Thoracic aorta (tissue), 2 donors: ENCODE measurements around the gene GPM6B. TPM values are rescaled to one million over a fixed set of nuclear protein-coding genes. Genes with fewer than 3 reads are reported as not detected.

Experiments
- ATAC-seq: fragments of 150-250 bp; one replicate; pipeline ENCODE4 v1.8.0; 2017; ENCODE audit warnings: low read depth; ENCODE audit not compliant: insufficient number of reproducible peaks, low FRiP score
- DNase-seq: peaks from one replicate; pipeline ENCODE4 v3.0.0-alpha.2; 2020; ENCODE audit warnings: low spot score
- H3K27ac ChIP-seq, 2 donors: fragments of 200-600 bp; sonication (generic); 1 replicate in 1 of 2; 2 replicates in 1 of 2; pipeline ENCODE4 v1.5.1; 2016; ENCODE audit warnings: mild to moderate bottlenecking in 2 of 2, moderate library complexity in 2 of 2
- H3K27me3 ChIP-seq: fragments of 200-600 bp; sonication (generic); replicated peaks from 2 replicates; pipeline ENCODE4 v1.6.0; 2016; ENCODE audit warnings: mild to moderate bottlenecking; ENCODE audit not compliant: insufficient read depth
- H3K36me3 ChIP-seq: fragments of 200-600 bp; sonication (generic); one replicate; pipeline ENCODE4 v1.5.1; 2016
- H3K4me1 ChIP-seq, 2 donors: fragments of 200-600 bp; sonication (generic); 1 replicate in 1 of 2; 2 replicates in 1 of 2; pipeline versions ENCODE4 v1.5.1 to v1.6.0; 2016; ENCODE audit warnings: low read depth in 2 of 2, mild to moderate bottlenecking in 1 of 2; ENCODE audit not compliant: control insufficient read depth in 1 of 2
- H3K4me3 ChIP-seq: fragments of 200-600 bp; sonication (generic); 2 replicates; pipeline ENCODE4 v1.5.1; 2016; ENCODE audit warnings: mild to moderate bottlenecking
- H3K9me3 ChIP-seq: fragments of 200-600 bp; sonication (generic); 2 replicates; pipeline ENCODE4 v1.5.1; 2016
- total RNA-seq, 2 donors: library from RNA; depleted of rRNA; stranded (reverse); fragments of >200 nt; gene quantifications; one replicate each; pipeline versions ENCODE4 v1.1.0 to v1.2.3, GENCODE V29; 2016
- TF ChIP-seq, protein P1 (sequence below): fragments of 200-600 bp; sonication (generic); IDR thresholded peaks from one replicate; pipeline ENCODE4 v1.5.1; 2019; ENCODE audit warnings: antibody characterized with exemption

GPM6B gene
- total RNA-seq, 2 donors from 2014 or later, result 23.7 to 33.7 TPM

DNA sequence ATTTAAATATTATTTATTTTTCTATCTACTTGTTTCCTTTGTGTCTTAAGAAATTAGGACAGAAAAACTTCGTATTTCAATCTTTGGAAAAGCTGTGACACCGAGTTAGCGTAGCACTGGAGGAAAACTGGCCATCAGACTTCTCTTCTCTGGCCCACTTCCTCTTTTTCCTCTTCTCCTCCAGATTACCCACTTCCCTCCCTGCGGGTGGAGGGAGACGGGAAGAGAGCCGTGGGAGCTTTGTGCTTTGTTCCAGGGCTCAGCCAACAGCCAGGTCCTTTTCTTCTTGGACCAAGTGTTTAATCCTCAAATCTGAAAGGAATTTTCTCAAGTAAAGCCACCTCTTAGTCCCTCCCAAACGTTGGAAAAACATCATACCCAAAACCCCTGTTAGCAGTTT, 52.6 kb downstream of the GPM6B start:
- Histone ChIP-seq H3K36me3 (peaks cover 2% of the 10 kb centered on the region), H3K9me3 (no peaks in the 10 kb centered on the region), H3K27me3 (no peaks in the 10 kb centered on the region), H3K4me3 (no peak overlapping the region), H3K27ac (no peak overlapping the region), H3K4me1 (peaks cover 4 to 28% of the 10 kb centered on the region in 2 donors)
- no peak for ATAC-seq
- no peak for DNase-seq
- TF ChIP-seq, protein P1, sequence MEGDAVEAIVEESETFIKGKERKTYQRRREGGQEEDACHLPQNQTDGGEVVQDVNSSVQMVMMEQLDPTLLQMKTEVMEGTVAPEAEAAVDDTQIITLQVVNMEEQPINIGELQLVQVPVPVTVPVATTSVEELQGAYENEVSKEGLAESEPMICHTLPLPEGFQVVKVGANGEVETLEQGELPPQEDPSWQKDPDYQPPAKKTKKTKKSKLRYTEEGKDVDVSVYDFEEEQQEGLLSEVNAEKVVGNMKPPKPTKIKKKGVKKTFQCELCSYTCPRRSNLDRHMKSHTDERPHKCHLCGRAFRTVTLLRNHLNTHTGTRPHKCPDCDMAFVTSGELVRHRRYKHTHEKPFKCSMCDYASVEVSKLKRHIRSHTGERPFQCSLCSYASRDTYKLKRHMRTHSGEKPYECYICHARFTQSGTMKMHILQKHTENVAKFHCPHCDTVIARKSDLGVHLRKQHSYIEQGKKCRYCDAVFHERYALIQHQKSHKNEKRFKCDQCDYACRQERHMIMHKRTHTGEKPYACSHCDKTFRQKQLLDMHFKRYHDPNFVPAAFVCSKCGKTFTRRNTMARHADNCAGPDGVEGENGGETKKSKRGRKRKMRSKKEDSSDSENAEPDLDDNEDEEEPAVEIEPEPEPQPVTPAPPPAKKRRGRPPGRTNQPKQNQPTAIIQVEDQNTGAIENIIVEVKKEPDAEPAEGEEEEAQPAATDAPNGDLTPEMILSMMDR, result no peak

DNA sequence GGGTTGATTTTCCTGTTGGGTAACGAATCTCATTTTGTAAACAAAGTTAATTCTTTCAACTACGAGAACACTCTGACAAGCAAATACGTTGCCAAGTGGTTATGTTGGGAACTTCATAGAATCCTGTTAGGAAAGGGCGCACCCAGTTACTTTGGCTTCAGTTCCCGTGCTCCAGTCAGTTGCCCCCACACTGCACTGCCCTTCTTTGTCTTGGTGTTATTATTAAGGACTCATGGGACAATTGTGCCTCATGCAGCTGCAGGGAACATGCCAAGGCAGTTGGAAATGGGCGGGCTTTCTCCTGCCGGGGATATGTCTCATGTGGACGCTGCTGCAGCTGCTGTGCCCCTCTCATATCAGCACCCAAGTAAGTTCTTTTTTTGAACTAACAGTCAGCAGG, 53.4 kb downstream of the GPM6B start:
- Histone ChIP-seq H3K27me3 (no peaks in the 10 kb centered on the region), H3K9me3 (no peaks in the 10 kb centered on the region), H3K4me3 (peak overlapping the region; percentile 7), H3K36me3 (peaks cover 2% of the 10 kb centered on the region), H3K27ac (peak overlapping the region in 1 of 2 donors; percentile 30), H3K4me1 (peaks cover 4 to 28% of the 10 kb centered on the region in 2 donors)
- DNase-seq (peak; percentile 4), ATAC-seq (peak; percentile 36)
- TF ChIP-seq, protein P1, result peak; percentile 17

DNA sequence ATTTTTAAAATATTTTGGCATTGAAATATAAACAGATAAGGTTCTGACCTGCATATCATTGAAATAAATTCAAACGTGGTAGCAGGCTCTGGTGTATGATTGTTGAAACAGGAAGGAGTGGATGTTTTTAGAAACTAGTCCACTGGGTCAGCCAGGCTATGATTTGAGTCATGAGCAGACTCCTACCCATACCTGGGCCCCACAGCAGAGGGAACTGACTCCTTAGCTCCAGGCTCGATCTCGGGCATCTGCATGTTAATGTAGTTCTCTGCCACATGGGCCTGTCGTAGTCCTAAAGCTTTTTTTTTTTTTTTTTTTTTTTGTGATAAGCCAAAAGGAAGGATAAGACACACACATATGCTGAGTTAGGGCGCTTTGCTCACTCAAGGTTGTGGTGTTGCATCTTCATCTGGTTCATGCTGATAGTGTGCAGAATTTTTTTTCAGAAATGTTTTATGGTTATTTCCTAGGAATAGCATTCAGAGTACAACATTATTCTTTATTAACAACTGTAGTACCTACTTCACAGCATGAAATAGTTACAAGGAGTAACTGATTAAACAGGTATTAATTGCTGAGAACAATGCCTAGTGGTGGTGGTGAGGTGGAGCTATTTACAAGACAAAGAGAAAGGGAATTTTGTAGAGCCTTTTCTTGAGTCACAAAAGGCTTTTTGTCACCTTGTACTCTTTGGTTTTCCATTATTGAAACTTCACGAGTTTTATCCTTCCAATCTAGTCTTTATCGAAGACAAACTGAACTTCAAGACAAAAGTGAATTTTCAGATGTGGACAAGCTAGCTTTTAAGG, 55.1 kb downstream of the GPM6B start:
- DNase-seq (no peak), ATAC-seq (no peak)
- Histone ChIP-seq H3K4me1 (peaks cover 4 to 28% of the 10 kb centered on the region in 2 donors), H3K27ac (no peak overlapping the region), H3K9me3 (no peaks in the 10 kb centered on the region), H3K4me3 (no peak overlapping the region), H3K27me3 (no peaks in the 10 kb centered on the region), H3K36me3 (peaks cover 4% of the 10 kb centered on the region)
- TF ChIP-seq, protein P1, result no peak

DNA sequence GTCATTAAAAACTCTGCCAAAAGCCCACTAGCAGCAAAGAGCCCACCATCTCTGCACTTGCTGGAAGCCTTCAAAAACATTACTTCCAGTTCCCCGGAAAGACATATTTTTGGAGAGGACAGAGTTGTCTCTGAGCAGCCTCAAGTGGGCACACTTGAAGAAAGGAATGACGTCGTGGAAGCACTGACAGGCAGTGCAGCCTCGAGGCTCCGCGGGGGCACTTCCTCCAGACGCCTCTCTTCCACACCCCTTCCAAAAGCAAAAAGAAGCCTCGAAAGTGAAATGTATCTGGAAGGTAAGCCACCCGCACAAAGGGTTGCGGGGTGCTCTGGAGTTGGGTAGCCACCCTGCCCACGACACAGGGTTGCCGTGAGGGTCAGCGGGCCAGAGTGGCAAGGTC, 56.5 kb downstream of the GPM6B start:
- Histone ChIP-seq H3K4me3 (no peak overlapping the region), H3K4me1 (peaks cover 4 to 28% of the 10 kb centered on the region in 2 donors), H3K27me3 (no peaks in the 10 kb centered on the region), H3K36me3 (peaks cover 2% of the 10 kb centered on the region), H3K9me3 (no peaks in the 10 kb centered on the region), H3K27ac (no peak overlapping the region)
- TF ChIP-seq, protein P1, result no peak
- ATAC-seq (no peak), DNase-seq (no peak)

DNA sequence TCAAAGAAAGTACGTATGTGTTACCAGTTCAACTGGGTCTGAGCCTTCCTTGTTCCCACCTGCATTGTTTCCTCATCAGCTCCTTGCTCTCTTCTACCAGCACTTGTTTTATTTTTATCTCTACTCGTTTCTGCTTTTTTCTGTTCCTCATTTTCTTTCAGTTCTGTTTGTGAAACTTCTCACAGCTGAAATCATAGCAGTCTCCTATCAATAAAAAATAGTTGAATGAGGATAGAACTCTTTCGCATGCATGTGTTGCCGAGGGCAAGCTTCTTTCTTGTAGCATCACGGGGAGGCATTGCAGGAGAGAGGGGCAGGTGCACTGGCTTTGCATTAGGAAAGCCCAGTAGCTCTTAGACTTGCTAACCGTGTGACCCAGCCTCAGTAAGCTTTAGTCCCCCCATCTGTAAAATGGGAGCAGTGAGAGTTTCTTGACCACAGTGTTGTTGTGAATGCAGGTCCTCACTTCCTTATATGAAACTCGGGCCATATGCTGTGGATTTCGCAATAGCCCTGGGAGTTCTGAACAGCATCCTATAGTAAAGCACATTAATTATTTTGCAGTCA, 57.7 kb downstream of the GPM6B start:
- Histone ChIP-seq H3K36me3 (peaks cover 2% of the 10 kb centered on the region), H3K27ac (no peak overlapping the region), H3K27me3 (no peaks in the 10 kb centered on the region), H3K9me3 (no peaks in the 10 kb centered on the region), H3K4me3 (no peak overlapping the region), H3K4me1 (peaks cover 0 to 18% of the 10 kb centered on the region in 2 donors)
- ATAC-seq (no peak), DNase-seq (no peak)
- TF ChIP-seq, protein P1, result no peak
